Thyroid gland (tissue), 4 donors: ENCODE results near the gene CNKSR1.

Experiments
- CTCF ChIP-seq, 6 experiments: fragments of 200-600 bp in 3 of 6; fragments of 450-650 bp in 3 of 6; sonication (generic) in 3 of 6; IDR thresholded peaks; one replicate each; pipeline ENCODE4 v1.5.1; 2016 to 2019; ENCODE audit warnings: antibody characterized with exemption in 6 of 6, mild to moderate bottlenecking in 2 of 6, inconsistent platforms in 1 of 6, moderate library complexity in 1 of 6
- POLR2A ChIP-seq, 2 donors: fragments of 450-650 bp; IDR thresholded peaks; one replicate each; pipeline ENCODE4 v1.6.1; 2017; ENCODE audit warnings: antibody characterized with exemption in 2 of 2, mild to moderate bottlenecking in 2 of 2, moderate library complexity in 1 of 2

- no peak for TF ChIP-seq CTCF (IDR thresholded peaks at IDR 0.05)
- no peak for TF ChIP-seq POLR2A (IDR thresholded peaks at IDR 0.05)
Observed at GRCh38 chr1:26200413-26200812, 23.1 kb downstream of the CNKSR1 start.
